ENCODE measurements around the gene ADAM33.

The ADAM33 gene

GRCh38 chr20:3667434-3668037, 14.3 kb downstream of the ADAM33 start:
- Histone ChIP-seq H3K27me3 (ENCODE audit: control insufficient read depth, insufficient read depth, low read length) (peaks cover 8% of the 10 kb centered on the region), H2AFZ (no peak overlapping the region)

GRCh38 chr20:3663858-3664257, 18.0 kb downstream of the ADAM33 start:
- TF ChIP-seq CTCF (IDR thresholded peaks at IDR 0.05): no peak
- Histone ChIP-seq H3K9me3 (ENCODE audit: control insufficient read depth, low read length) (no peaks in the 10 kb centered on the region), H3K4me1 (no peaks in the 10 kb centered on the region), H3K27ac (no peak overlapping the region), H3K79me2 (no peaks in the 10 kb centered on the region), H3K9ac (no peak overlapping the region), H3K27me3 (ENCODE audit: control insufficient read depth, insufficient read depth, low read length) (peaks cover 10% of the 10 kb centered on the region), H3K36me3 (ENCODE audit: control insufficient read depth, insufficient read depth, low read length) (no peaks in the 10 kb centered on the region), H2AFZ (no peak overlapping the region), H3K4me3 (ENCODE audit: low read depth, low read length) (no peak overlapping the region), H3K4me2 (ENCODE audit: low read length) (no peak overlapping the region)

More at GRCh38 chr20:3667434-3668037, 14.3 kb downstream of the ADAM33 start:
- Histone ChIP-seq H3K9ac (no peak overlapping the region), H3K79me2 (no peaks in the 10 kb centered on the region), H3K36me3 (ENCODE audit: control insufficient read depth, insufficient read depth, low read length) (no peaks in the 10 kb centered on the region), H3K4me1 (no peaks in the 10 kb centered on the region), H3K4me2 (ENCODE audit: low read length) (no peak overlapping the region), H3K4me3 (ENCODE audit: low read depth, low read length) (no peak overlapping the region), H3K9me3 (ENCODE audit: control insufficient read depth, low read length) (no peaks in the 10 kb centered on the region), H3K27ac (no peak overlapping the region)
- no peak for TF ChIP-seq CTCF (IDR thresholded peaks at IDR 0.05)

GRCh38 chr20:3663031-3663701, 18.6 kb downstream of the ADAM33 start, which contains the start of gene GFRA4:
TSS of gene GFRA4 (minus strand) at chr20:3663399. CDS start at chr20:3663399, 0 bp downstream.
- H2AFZ ChIP-seq: no peak within 1 kb of the TSS
- H3K4me1 ChIP-seq: no peaks in the 10 kb centered on the region
- H3K79me2 ChIP-seq: no peaks in the 10 kb centered on the region
- H3K4me2 ChIP-seq (ENCODE audit: low read length): no peak within 1 kb of the TSS
- no peak within 1 kb of the TSS for H3K27ac ChIP-seq
- H3K4me3 ChIP-seq (ENCODE audit: low read depth, low read length): no peak within 1 kb of the TSS
- H3K9me3 ChIP-seq (ENCODE audit: control insufficient read depth, low read length): no peaks in the 10 kb centered on the region
- H3K27me3 ChIP-seq (ENCODE audit: control insufficient read depth, insufficient read depth, low read length): peaks cover 10% of the 10 kb centered on the region
- TF ChIP-seq CTCF (IDR thresholded peaks at IDR 0.05): no peak
- H3K9ac ChIP-seq: no peak within 1 kb of the TSS
- H3K36me3 ChIP-seq (ENCODE audit: control insufficient read depth, insufficient read depth, low read length): no peaks in the 10 kb centered on the region

GRCh38 chr20:3661814-3662665, 19.8 kb downstream of the ADAM33 start:
- H3K4me1 ChIP-seq: no peaks in the 10 kb centered on the region
- H3K36me3 ChIP-seq (ENCODE audit: control insufficient read depth, insufficient read depth, low read length): no peaks in the 10 kb centered on the region
- H3K9ac ChIP-seq: no peak overlapping the region
- no peaks in the 10 kb centered on the region for H3K9me3 ChIP-seq (ENCODE audit: control insufficient read depth, low read length)
- TF ChIP-seq CTCF (IDR thresholded peaks at IDR 0.05): no peak
- no peak overlapping the region for H3K27ac ChIP-seq
- no peak overlapping the region for H3K4me2 ChIP-seq (ENCODE audit: low read length)
- peaks cover 10% of the 10 kb centered on the region for H3K27me3 ChIP-seq (ENCODE audit: control insufficient read depth, insufficient read depth, low read length)
- no peak overlapping the region for H2AFZ ChIP-seq
- H3K4me3 ChIP-seq (ENCODE audit: low read depth, low read length): no peak overlapping the region
- no peaks in the 10 kb centered on the region for H3K79me2 ChIP-seq

Measured in parathyroid adenoma (tissue), 2 donors.